HG03521 (cell line): ENCODE results near the gene MAML2.

ENCODE experiments used
- ATAC-seq: cut with Tn5 transposase; IDR thresholded peaks from one replicate; pipeline ENCODE4 v1.9.1; 2021; ENCODE audit warnings: mild to moderate bottlenecking, moderate library complexity; ENCODE audit not compliant: unreplicated experiment

MAML2 gene

DNA sequence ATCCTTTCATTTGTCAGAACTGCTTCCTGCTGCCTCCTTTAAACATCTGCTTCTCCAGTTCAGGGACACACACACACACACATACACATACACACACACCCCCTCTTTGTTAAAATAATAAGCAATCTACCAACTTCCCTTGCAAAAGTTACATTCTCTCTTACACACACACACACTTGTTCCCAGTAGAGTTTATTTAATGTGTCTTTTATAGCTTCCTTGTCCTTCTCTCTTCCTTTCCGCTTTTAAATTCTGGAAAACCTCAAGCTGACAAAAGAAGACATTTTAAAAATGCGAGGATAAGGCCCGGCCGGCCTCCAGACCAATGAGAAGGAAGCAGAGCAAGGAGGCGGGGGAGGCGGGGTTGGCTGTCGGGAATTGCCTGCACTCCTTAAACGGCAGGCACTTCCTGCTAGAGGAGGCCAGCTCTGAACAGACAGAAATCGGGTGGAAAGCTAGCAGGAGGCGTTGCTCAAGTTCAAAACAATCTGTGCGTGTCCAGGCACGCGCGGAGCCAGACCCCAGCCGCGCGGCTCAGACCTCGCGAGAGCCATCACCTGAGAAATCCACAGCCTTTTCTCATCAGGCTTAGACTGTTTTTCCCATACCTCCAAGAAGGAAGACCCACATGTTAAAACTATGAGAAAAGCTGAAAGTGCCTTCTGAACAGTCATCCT, 99.9 kb downstream of the MAML2 start:
- peak; percentile 93 for ATAC-seq

DNA sequence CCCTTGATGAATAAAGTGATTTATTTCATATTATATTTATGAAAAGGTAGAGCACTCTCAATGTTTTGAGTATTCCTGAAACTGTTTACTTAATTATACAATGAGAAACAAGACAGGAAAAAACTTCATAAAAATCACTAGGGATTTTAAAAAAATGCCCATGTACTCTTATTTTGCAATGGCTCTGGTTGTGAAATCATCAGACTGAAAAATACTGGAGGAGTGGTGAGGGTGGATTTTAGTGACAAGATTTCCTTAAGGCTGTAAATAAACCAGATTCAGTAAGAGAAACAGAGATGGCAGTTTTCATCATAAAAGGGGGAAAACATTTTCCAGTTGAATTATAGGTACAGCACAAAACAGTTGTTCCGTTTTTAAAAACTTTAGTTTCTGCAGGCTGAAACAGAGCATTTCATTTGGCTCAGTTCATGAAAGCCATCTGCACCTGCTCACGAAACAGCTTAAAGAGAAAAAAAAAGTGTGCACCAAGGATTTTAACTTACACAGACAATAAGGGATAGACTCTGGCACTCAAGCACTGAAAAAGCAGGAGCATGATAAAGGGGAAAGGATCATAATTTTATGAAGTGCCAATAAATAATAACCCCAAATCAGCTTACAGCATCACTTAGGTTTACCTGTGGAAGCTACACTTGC, 100.7 kb downstream of the MAML2 start:
- ATAC-seq = no peak

DNA sequence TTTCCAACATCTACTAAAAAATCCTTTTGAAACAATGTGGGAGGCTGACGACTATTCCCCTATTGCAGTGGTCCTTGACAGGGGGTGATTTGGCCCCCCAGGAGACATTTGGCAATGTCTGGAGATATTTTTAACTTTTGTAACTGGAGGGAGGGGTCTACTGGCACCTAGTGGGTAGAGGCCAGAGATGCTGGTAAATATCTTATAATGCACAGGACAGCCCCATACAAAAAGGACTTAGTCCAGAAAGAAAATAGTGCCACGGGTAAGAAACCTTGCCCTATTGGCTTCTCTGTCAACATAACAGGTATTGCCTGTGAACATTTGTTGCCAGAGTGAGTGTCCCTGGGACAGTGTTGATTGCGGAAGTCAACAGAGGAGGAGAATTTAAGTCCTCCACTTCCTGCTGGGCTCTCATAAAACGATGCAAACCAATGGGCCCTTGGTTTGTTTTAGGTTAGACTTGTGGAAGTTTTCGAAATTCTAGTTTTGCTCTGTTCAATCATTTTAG, 101.6 kb downstream of the MAML2 start:
- no peak for ATAC-seq

DNA sequence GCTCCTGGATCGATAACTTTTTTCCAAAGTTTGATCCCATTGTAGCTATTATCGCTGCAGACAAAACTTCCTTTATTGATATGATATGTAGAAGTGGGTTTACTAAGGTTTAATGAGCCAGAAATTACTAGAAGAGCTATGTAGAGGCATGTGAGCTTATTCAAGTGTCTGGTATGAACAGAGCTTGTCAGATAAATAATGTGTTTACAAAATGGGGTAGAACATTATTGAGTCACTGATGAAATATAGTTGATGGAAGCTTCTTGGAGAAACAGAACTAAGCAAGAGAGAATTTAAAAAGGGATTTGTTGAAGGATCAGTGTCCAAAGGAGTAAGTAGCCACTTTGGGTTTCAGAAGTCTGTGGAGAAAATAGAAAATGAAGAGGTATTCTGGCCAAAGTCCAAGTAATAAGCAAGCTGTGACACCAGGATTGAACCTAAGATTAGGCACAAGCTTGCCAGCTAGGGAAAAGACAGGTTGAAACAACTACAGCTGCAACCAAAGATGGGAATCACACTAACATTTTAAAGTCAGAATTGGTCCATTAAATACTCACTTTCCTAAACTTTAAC, 104.3 kb downstream of the MAML2 start:
- ATAC-seq = no peak

DNA sequence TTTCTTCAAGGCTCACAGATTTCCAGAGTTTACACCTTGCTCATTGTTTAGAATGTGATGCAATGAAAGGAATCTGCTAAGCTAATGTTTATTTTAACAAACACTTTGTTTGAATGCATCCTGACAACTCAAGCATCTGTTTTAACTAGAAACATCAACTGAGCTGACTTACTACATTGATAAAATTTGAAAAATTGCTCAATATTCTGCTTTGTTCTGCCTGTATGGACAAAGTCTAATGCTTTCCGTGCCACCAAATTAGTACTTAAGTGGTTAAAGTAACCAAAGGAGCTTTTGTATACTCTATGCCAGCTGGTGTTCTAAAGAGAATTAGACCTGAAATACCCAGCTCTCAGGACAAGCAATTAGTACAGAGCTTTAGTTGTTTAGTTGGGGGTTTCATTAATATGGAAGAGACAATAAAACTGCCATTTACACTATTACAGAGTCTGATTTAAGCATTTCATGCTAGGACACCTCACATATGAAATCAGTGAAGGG, 105.2 kb downstream of the MAML2 start:
- no peak for ATAC-seq

DNA sequence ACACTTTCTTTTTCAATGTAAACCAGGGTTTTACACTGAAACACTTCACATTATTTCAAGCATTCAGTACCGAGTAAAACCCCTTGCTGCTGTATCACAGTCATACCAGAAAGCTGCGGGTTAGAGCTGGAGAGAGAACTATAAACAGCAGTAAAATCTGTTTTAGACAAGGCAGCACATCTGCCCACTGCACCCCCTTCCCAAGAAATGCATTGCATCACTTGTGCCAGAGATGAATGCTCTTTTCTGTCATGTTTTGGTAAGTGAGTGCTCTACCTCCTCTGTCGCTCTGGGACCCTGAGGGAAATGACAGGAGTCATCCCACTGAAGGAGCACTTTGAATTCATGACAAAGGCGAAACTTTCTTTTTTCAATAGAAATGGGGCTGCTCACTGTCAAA, 107.2 kb downstream of the MAML2 start:
- ATAC-seq = peak; percentile 78

DNA sequence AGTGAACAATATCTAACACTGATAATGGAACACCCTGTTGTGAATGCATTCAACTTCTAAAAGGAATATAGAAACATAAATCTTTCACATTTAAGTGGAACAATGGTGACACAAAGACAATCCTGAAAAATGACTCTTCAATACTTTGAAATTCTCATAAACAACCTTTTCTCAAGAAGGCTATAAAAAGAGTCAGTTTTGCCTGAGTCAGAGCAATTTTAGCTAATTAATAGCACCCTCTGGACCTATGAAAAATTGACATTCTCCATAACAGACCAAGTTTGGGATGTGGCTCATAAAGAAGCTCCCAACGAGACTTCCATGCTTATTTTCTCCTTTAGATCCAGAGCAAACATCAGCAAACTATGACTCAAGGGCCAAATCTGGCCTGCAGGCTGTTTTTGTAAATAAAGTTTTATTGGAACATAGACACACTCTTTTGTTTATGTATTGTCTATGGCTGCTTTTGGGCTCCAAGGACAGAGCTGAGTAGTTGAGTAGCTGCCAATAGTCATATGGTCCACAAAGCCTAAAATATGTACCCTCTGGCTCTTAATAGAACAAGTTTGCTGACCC, 108.0 kb downstream of the MAML2 start:
- no peak for ATAC-seq

DNA sequence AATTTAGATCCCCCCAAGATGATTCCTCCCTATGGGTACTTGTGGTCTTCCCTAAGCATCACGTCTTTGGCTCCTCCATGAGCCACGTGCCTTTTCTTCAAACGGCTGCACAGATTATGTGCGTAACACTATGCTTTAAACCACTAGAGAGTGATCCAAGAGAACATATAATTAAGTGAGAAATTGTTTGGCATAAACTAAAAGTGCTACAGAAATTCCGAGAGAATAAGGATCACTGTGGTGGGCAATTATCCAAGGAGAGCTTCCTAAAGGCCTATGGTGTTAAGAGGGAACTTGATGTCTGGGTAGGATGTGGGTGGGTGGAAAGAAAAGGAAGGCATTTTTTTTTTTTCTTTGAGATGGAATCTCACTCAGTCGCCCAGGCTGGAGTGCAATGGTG, 110.9 kb downstream of the MAML2 start:
- no peak for ATAC-seq

DNA sequence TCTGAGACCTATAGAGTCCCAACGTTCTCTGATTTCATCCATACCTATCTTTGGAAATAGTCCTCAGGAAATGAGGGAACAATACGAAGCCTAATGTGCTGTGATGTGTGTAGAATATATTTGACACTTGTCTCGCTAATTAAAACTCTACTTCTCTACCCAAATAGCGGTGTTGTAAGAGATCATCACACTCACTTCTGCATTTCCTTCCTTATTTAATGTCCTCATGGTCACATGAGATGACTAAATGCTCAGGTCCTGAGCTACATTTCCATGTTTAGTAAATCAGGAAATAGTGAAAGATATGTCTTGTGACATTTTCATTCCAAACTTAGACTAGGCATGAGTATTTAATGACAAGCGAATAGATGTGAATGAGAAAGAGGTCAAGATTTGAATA, 112.3 kb downstream of the MAML2 start:
- no peak for ATAC-seq

DNA sequence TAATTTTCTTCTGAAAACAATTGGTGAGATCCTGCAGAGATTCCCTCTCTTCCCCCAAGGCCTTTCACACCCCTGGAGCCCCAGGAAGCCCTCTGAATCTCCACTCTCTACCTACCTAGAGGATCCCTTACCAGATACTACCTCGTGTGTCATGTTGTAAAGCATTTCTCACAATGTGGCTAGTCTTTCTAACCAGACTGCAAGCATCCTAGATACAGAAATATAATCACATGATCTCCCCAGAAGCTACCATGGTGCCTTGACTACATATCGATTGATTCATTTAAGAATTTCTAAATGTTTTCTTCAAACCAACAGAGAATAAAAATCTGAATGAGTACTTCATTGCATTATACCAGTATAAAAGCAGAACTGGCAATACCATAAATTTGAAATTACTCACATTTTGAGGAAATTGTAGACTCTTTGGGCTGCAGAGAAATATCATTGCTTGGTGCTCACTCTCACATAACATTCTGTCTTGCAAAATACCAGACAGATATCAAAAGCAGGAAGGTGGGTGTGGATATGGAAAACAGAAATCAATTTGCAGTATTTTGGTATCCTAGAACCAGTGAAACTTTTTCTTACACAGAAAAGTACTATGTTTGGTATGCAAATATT, 113.5 kb downstream of the MAML2 start:
- no peak for ATAC-seq

DNA sequence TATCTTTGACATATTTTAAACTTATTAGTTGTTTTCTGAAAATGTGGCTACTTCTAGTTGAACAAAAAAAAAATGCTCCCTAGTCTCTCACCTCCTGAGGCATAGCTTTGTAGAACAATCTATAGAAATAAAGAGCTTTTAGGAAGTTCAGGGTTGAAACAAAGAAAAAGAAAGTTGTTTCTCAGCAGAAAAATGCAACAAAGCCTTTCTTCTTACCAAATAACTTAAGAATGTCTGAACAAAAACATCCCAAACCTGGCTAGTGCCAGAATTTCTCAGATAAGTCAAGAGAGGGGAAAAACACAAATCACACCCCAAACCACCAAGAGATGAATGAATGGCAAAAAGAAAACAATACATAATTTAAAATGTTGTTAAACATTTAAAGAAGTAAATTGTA, 114.1 kb downstream of the MAML2 start:
- no peak for ATAC-seq

DNA sequence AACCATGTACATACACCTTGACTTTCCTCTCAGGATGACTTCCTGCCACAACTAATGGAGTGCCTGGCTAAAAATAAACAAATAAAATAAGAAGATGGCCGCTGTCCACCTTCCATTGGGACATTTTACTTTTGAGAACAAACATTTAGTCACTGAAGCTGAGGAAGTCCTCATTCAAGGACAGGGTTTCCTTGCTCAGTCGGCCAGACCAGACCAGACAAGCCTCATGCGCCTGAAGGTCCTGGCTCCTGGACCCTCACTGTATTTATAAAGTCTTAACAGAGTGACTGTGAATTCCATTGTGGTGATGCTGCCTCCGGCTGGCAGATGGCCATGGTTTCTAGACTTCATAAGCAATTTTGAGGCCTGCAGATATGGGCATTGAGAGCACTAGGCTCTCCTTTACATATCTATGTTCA, 114.5 kb downstream of the MAML2 start:
- ATAC-seq = no peak

DNA sequence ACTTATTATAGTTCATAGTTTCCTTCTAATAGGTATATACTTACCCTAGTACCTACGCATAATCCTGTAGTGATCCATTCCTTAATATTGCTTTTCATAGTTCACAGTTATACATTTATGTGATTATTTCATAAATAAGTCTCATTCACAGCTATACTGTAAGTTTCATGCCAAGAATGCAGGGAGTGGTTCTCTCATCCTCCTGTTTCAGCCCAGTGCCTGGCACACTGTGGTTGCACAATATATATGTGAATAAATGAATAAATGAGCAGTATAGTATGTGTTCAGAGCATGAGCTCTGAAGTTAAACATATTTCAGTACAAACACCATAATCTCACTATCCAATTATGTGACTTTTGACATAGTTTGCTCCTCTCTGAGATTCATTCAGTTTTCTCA, 115.8 kb downstream of the MAML2 start:
- no peak for ATAC-seq

DNA sequence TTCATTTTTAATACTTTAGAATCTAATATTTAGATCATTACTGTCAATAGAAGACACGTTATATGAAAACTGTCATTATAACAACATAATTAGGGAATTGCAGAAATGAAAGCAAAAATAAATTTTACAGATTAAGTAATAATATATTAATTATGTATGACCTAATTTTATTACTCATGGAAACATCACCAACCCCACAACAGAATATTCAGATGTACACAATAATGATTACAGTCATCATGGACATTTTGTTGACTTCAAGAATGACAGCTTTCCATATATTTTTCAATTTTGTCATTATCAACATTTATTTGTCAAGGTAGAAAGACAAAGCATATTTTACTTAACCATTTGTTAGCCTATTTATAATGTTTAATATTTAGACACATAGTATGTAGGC, 119.9 kb downstream of the MAML2 start:
- no peak for ATAC-seq

DNA sequence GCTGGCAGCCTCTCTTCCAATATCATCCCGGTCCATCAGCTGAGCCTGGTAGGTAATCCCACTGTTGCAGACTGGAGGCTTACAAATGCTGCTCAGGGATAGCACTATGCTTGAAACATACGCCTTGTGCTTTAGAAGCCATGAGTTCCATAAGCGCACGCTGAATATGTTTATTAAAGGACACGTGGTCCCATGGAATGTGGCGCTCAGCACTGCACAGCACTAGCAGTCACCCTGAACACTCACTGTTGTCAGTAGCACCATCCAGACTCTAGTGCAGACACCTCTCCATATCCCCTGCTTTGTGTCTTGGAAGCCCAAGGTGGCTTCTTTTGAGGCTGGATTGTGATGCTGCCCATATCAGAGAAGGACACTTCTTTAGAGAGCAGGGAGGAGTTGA, 120.9 kb downstream of the MAML2 start:
- no peak for ATAC-seq

DNA sequence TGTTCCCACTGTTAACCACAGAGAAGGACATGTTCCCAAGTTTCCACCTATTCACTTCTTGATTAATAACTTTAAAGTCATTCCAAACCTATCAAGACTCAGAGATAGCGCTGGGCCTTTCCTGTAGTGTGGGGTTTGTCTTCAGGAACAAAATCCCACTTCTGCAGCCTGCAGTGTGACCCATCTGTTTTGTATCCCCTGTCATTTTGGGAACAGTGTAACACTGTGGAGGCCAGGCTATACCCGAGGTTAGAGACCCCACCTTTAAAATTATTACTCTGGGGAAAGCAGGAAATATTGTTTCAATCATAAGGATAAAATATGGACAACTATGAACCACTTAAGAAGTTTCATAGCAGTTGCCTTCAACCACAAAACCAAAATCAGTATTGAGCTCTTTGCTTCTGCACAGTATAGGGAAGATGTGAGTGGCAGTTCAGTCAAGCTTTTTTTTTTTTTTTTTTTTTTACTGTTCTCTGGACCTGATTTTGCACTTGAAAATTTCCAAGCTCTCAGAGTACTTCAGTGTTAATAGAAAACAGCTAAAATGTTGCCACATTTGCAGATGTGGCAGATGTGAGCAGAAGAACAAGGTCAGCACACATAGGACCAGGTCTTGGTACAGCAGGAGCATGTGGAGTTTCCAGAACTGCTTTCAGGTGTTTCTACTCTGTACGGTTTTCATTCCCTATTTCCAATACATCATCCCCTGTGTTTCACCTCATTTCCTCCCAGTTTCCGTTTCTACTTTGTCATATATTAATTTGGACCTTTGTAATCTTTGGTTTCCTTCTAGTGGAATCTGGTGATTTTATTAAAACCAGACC, 121.5 kb downstream of the MAML2 start:
- no peak for ATAC-seq

DNA sequence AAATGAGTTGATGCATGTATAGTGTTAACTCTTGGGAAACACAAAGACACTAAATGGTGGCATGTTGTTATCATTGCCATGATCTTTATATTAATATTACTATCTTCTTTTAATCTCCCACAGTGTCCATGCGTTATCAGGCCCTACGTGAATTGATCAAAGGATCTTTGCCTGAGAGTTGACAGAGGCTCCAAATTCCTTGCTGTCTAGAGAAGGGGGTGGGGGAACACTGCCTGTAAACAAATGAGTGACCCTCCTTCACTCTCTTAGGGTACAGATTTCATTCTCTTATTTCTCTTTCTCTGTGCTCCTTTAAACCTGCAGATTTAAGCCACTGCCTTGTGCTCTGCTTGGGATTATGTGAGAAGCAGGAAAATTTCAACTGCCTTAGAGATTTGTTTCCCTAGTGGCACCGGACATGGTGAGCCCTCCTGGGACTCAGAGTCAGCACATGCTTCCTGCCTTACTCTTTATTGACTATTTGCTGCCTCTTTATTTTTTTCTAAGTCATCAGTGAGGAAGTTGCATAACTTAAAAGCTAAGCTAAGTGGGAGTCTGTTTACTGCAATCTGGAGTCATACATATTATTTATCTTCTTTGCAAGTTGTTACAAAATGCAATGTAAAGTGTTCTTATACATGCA, 122.9 kb downstream of the MAML2 start:
- ATAC-seq = no peak

DNA sequence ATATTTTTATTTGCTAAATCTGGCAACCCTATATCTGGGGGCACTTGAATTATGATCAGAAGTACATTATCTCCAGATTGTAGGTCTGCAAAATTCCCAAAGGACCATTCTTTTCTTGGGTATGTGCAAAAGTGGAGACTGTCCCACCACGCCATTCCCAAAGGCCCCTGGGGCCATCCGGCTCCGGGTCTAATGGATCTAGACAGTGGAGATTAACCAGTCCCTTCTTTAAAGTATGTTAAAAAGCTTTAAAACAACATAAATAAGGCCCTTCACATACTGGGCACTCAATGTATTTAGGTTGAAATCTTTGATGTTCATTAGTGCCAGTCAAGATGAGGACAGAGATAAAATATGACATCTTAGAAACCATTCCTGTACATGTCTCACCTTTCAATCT, 124.1 kb downstream of the MAML2 start:
- ATAC-seq = no peak

DNA sequence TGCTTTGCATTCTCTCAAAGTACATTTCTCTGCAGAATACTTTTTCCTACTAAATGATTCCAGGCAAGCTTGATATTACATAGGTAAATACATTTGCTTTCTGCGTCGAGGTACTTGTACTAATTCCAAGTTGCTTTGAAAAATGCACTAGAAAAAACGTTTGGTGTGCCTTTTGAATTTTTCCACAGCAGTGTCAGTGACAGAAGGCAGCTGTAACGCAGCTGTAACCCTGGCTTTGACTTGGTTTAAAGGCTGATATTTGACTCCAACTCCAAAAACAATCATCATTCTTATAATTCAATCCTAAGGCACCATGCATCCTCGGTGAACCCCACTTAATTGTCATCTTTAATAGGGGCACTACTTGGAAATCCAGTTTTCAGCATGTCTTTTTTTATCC, 125.0 kb downstream of the MAML2 start:
- no peak for ATAC-seq

DNA sequence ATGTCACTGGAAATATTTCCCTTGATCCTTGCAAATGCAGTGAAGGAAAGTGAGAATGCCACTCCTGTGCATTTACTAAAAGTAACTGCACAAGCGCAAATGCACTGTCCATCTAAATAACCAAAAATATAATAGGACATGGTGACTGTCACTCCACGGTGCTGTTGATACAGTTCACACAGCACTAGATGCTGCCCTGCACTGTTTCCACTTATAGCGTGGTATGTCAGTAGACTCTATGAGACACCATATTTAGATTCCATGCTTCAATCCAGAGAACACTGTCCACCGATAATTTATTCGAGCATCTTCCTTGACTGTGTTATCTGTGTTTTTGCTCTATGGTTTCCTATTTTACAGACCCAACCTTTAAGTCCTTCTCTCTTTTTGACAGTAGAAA, 125.8 kb downstream of the MAML2 start:
- ATAC-seq = no peak
